ENCODE data around the gene STK24. TPM values are rescaled to one million over a fixed set of nuclear protein-coding genes. Genes with fewer than 3 reads are reported as not detected.

The STK24 gene
- total and polyA plus RNA-seq, 2 of the 4 experiments (the other 2 are of a cell fraction) = 29.2 to 43.4 TPM

DNA sequence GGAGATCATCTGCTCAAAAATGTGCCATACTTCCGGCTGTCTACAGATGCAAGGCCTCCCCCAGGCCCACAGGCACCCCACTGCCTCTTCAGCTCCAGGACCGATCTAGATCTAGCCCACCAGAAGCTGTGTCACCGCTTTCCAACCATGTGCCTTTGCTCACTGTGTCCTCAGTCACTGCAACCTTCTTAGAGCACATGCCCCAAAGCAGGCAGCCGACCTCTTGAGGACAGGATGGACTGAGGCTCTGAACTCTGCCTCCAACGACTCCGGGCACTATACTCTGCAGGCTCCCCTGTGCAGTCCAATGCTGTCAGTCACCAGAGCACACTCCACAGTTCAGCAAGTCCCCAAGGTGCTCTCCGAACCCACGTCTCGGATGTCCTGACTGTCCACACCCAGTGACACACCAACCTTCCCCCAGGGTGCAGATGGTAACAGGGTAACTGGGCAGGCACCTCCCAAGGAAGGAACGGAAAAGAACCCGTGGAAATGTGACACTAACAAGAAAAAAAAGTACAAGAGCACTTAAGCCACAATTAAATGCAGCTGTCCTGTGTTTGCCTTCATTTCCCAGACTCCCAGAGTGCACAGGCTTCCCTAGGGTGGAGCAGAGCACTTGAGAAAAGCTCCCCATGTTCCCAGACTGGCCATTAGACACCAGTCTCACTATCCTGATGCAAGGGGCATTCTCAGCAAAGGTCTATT is 4.8 kb downstream of the STK24 start:
- BruUV-seq (replicated peaks) = no TSS peak
- dilution Hi-C loops (cut with HindIII; ENCODE audit: low sequenced_read_pairs, unreplicated experiment) (no loop called here), intact Hi-C loops (cut with micrococcal nuclease) (no loop called here), in situ Hi-C loops (cut with MboI; ENCODE audit: low sequenced_read_pairs) (no loop called here)
- peaks cover 16% of the 10 kb centered on the region for H3K9me1 ChIP-seq (ENCODE audit: insufficient read depth, low read length)
- no peaks in the 10 kb centered on the region for H3K27me3 ChIP-seq (ENCODE audit: control insufficient read depth, insufficient read depth, low read length)
- H2AK9ac ChIP-seq (replicated peaks; ENCODE audit: low read depth, low read length, poor library complexity) = no peak overlapping the region
- H3K9me3 ChIP-seq (ENCODE audit: control insufficient read depth, insufficient read depth, low read length) = no peaks in the 10 kb centered on the region
- no peaks in the 10 kb centered on the region for H3K36me3 ChIP-seq (ENCODE audit: control insufficient read depth, insufficient read depth, low read length)
- WGBS, 2 experiments (ENCODE audit: extremely low coverage in 2 of 2, insufficient read length in 1 of 2) = 91% methylated on average over 5 of the region's 11 CpGs; no CpG with 5 or more reads in 1 of the 2 experiments
- ATAC-seq (ENCODE audit: low read depth) (no peak), DNase-seq (peak; percentile 47)
- H2AK5ac ChIP-seq (ENCODE audit: low read depth, low read length) = peak overlapping the region; percentile 37; the same call in 1 of the 2 replicates
- H3K4me2 ChIP-seq (ENCODE audit: low read depth, low read length) = no peak overlapping the region; the same call in 1 of the 2 replicates
- H3K23ac ChIP-seq (ENCODE audit: low read depth, low read length) = peak overlapping the region; percentile 57
- no peak overlapping the region for H2BK120ac ChIP-seq (ENCODE audit: low read depth, low read length)
- H3K79me1 ChIP-seq (ENCODE audit: low read depth in 1 of 2, low read length in 2 of 2) = peaks cover 5 to 65% of the 10 kb centered on the region in 2 experiments; a peak in 3 of 4 replicates
- H3K4me1 ChIP-seq (ENCODE audit: control insufficient read depth, insufficient read depth, low read length) = peaks cover 13% of the 10 kb centered on the region
- no peak overlapping the region for H2AFZ ChIP-seq (replicated peaks; ENCODE audit: low read length, poor library complexity)
- H2BK5ac ChIP-seq (ENCODE audit: low read depth, low read length, poor library complexity, severe bottlenecking) = no peak overlapping the region
- H4K91ac ChIP-seq (ENCODE audit: insufficient read depth, low read depth, low read length) = no peak overlapping the region
- no peak overlapping the region for H3K9ac ChIP-seq (ENCODE audit: low read depth, low read length)
- H3K27ac ChIP-seq (ENCODE audit: insufficient read depth, low read length) = no peak overlapping the region
- POLR2A ChIA-PET (ENCODE audit: unreplicated experiment) = no interaction called here
- no peak overlapping the region for H3K4me3 ChIP-seq (ENCODE audit: insufficient read depth, low read depth, low read length)
- H3K4ac ChIP-seq (ENCODE audit: low read depth, low read length) = peak overlapping the region; percentile 46; the same call in 1 of the 2 replicates
- H3K56ac ChIP-seq (ENCODE audit: extremely low read depth, insufficient read depth, low read length) = no peak overlapping the region
- no peak overlapping the region for H3K18ac ChIP-seq (ENCODE audit: low read depth, low read length)
- H4K5ac ChIP-seq (ENCODE audit: low read depth, low read length) = no peak overlapping the region
- H2BK15ac ChIP-seq (ENCODE audit: low read depth, low read length) = no peak overlapping the region
- peaks cover 85% of the 10 kb centered on the region for H4K20me1 ChIP-seq (ENCODE audit: insufficient read depth, low read length)
- no peak for TF ChIP-seq FOS (IDR thresholded peaks at IDR 0.05; ENCODE audit: low read depth, low read length)
- CTCF ChIA-PET = interaction anchor here (0.6 kb wide), 1 partner anchor 94 kb away, joined by 3 read pairs; no protein-coding TSS in a partner anchor
- H3K14ac ChIP-seq (replicated peaks; ENCODE audit: low read depth, low read length) = peak overlapping the region; percentile 36; the same call in 1 of the 2 replicates
- no peak overlapping the region for H2BK20ac ChIP-seq (ENCODE audit: low read depth, low read length)
- H4K8ac ChIP-seq (ENCODE audit: low read depth in 2 of 2, low read length in 2 of 2) = 0 out of 4 replicates have a peak overlapping the region, but pooled peaks of 1 of the 2 experiments have one; percentile 5
